NB4 (cell line): Measurements from ENCODE around the gene HES4.

ENCODE experiments used
- DNase-seq: peaks from one replicate; pipeline ENCODE4 v3.0.0; 2010; ENCODE audit warnings: low read depth
- H3K4me3 ChIP-seq: one replicate; pipeline ENCODE4 v1.5.1; 2011; ENCODE audit warnings: mild to moderate bottlenecking, low read depth, low read length, moderate library complexity
- MYC ChIP-seq: IDR thresholded peaks from 2 replicates; pipeline ENCODE4 v1.6.1; 2011; ENCODE audit warnings: low read depth, low read length
- POLR2A ChIP-seq: IDR thresholded peaks from 2 replicates; pipeline ENCODE4 v1.6.1; 2011; ENCODE audit warnings: mild to moderate bottlenecking; ENCODE audit not compliant: insufficient read length; ENCODE audit errors: extremely low read depth
- TF ChIP-seq, protein P1 (sequence below): IDR thresholded peaks from one replicate; pipeline ENCODE4 v1.5.1; 2012; ENCODE audit warnings: low read depth, low read length
- TF ChIP-seq, protein P2 (sequence below): IDR thresholded peaks from 2 replicates; pipeline ENCODE4 v1.6.1; 2011; ENCODE audit warnings: low read depth, low read length

Gene HES4

DNA sequence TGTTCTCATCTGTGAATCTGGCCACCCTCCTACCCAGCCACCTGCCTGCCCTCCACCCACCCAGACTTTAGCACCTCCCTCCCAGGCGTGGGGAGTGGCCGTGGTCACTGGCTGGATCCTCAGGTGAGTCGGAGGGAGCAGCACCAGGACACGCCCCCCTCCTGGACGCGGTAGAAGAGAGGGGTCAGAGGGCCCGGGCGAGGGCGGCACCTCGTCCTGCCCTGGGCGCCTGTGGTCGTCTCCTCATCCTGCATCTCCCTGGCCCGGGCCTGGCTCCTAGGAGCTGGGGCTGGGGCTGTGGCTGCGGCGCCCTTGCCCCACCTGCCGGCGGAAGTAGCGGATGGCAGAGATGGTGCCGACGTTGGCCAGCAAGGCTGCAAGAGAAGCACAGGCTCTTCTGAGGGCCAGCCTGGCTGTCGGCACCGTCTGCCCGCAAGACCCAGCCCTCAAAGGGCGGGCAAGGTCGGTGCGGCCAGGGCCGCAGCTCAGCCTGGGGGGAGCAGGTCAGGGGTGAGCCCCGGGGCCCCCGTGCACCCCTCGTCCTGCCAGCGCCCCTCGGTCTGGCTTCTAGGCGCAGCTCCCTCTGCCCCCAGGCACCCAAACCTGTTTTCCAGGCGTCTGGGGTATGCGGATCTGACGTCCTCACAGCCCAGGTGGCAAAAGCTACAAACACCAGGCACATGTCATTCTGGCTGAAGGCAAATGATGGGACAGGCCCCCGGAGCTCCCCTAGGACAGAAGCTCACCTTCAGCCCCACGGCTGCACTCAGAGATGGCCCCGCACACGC is 23.8 kb downstream of the HES4 start:
- TF ChIP-seq MYC, result no peak
- TF ChIP-seq, protein P1, sequence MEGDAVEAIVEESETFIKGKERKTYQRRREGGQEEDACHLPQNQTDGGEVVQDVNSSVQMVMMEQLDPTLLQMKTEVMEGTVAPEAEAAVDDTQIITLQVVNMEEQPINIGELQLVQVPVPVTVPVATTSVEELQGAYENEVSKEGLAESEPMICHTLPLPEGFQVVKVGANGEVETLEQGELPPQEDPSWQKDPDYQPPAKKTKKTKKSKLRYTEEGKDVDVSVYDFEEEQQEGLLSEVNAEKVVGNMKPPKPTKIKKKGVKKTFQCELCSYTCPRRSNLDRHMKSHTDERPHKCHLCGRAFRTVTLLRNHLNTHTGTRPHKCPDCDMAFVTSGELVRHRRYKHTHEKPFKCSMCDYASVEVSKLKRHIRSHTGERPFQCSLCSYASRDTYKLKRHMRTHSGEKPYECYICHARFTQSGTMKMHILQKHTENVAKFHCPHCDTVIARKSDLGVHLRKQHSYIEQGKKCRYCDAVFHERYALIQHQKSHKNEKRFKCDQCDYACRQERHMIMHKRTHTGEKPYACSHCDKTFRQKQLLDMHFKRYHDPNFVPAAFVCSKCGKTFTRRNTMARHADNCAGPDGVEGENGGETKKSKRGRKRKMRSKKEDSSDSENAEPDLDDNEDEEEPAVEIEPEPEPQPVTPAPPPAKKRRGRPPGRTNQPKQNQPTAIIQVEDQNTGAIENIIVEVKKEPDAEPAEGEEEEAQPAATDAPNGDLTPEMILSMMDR, result peak; percentile 60
- H3K4me3 ChIP-seq, result no peak overlapping the region
- peak; percentile 84 for DNase-seq

GRCh38 chr1:975365-975764 is 24.5 kb downstream of the HES4 start:
- TF ChIP-seq, protein P2, sequence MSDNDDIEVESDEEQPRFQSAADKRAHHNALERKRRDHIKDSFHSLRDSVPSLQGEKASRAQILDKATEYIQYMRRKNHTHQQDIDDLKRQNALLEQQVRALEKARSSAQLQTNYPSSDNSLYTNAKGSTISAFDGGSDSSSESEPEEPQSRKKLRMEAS, result no peak
- TF ChIP-seq POLR2A (no peak), MYC (no peak)
- TF ChIP-seq, protein P1, result no peak
- DNase-seq, result no peak
- H3K4me3 ChIP-seq, result no peak overlapping the region

GRCh38 chr1:974687-975328 is 25.1 kb downstream of the HES4 start:
- DNase-seq, result no peak
- H3K4me3 ChIP-seq, result no peak overlapping the region
- TF ChIP-seq MYC, result no peak

DNA sequence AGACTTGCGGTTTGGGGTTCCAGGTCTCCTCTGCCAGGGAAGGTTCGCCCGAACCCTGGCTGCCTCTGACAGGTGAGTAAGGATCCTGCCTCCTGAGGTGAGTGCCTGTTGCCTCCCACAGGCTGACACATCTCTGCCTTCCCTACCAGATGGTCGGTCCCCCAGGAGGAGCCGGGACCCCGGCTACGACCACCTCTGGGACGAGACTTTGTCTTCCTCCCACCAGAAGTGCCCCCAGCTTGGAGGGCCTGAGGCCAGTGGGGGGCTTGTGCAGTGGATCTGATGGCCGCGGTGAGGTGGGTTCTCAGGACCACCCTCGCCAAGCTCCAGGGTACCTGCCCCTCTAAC is 25.6 kb downstream of the HES4 start:
- H3K4me3 ChIP-seq, result no peak overlapping the region
- no peak for DNase-seq
- TF ChIP-seq MYC (no peak), POLR2A (no peak)
- TF ChIP-seq, protein P2, result no peak
- TF ChIP-seq, protein P1, result no peak

- no peak for TF ChIP-seq POLR2A
- TF ChIP-seq, protein P2, result no peak
- no peak for TF ChIP-seq MYC
- TF ChIP-seq, protein P1, result no peak
- no peak overlapping the region for H3K4me3 ChIP-seq
- DNase-seq, result no peak
These were observed 26.2 kb downstream of the HES4 start for GRCh38 chr1:973459-974292.

GRCh38 chr1:972726-973458 is 27.0 kb downstream of the HES4 start:
- no peak for DNase-seq
- TF ChIP-seq POLR2A (no peak), MYC (no peak)
- TF ChIP-seq, protein P1, result no peak
- TF ChIP-seq, protein P2, result no peak
- H3K4me3 ChIP-seq, result no peak overlapping the region
